ENCODE measurements around the gene TRIM17. TPM values are rescaled to one million over a fixed set of nuclear protein-coding genes. Genes with fewer than 3 reads are reported as not detected.

Gene TRIM17
- total RNA-seq, 1 donor: under 0.01 TPM

GRCh38 chr1:228359613-228360532, 56.8 kb downstream of the TRIM17 start:
- no peak overlapping the region for H3K27ac ChIP-seq (ENCODE audit: low read depth, low read length)
- no peak for DNase-seq (ENCODE audit: insufficient read length, low spot score, missing footprints)
- TF ChIP-seq CTCF (IDR thresholded peaks at IDR 0.05; ENCODE audit: extremely low read depth, low read depth, low read length): no peak
- no peaks in the 10 kb centered on the region for H3K36me3 ChIP-seq (ENCODE audit: insufficient read depth, low read length)
- no peak overlapping the region for H3K4me2 ChIP-seq (ENCODE audit: insufficient read depth, low read length)
- no peaks in the 10 kb centered on the region for H3K4me1 ChIP-seq (ENCODE audit: insufficient read depth, low read length)
- H3K9me3 ChIP-seq (ENCODE audit: low read depth, low read length): no peaks in the 10 kb centered on the region
- H4K20me1 ChIP-seq (ENCODE audit: insufficient read depth, low read length): no peaks in the 10 kb centered on the region
- H3K79me2 ChIP-seq (ENCODE audit: insufficient read depth, low read length): no peaks in the 10 kb centered on the region
- H3K4me3 ChIP-seq (ENCODE audit: insufficient read depth, low read length): no peak overlapping the region
- H3K27me3 ChIP-seq (ENCODE audit: insufficient read depth, low read length): no peaks in the 10 kb centered on the region
- no peak overlapping the region for H2AFZ ChIP-seq (ENCODE audit: low read length)

DNA sequence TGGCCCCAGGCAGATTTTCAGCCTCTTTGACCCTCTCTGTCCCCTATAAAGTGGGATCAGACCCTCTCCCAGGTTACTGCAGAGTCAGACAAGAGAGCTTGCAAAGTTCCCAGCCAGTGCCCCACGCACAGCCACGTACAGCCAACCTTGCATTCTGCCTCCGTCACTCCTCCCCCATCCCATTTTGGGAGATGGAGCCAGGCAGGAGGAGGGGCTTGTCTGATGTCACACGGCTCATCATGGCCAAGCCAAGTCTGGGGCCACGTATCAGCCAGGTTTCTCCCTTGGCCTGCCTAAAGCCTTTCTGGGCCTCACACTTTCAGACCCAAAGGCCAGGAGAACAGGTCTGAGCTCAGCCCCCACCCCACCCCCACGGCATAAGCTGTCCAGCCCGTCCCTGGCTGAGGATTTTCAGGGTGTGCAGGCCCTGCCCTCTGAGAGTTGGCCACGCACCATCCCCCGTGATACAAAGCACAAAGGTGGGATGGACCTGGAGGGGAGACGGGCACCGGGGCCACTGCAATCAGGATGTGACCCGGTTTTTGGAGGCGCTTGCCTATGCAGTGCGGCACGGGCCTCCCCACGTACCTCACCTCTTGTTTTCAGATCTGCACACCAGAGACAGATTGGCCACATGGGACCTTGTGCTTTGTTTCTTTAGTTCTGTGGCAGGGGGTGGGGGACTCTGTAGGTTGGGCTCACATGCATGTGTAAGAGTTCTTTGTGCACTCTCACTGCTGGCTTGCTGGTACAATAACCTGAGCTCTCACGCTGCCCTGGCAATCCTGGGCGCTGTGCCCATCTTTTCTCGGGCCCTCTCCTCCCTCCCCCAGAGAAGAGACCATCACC, 57.7 kb downstream of the TRIM17 start:
- H3K9me3 ChIP-seq (ENCODE audit: low read depth, low read length): no peaks in the 10 kb centered on the region
- H3K27ac ChIP-seq (ENCODE audit: low read depth, low read length): no peak overlapping the region
- TF ChIP-seq CTCF (IDR thresholded peaks at IDR 0.05; ENCODE audit: extremely low read depth, low read depth, low read length): no peak
- H2AFZ ChIP-seq (ENCODE audit: low read length): no peak overlapping the region
- no peak for DNase-seq (ENCODE audit: insufficient read length, low spot score, missing footprints)
- H3K4me2 ChIP-seq (ENCODE audit: insufficient read depth, low read length): no peak overlapping the region
- no peaks in the 10 kb centered on the region for H3K79me2 ChIP-seq (ENCODE audit: insufficient read depth, low read length)
- no peaks in the 10 kb centered on the region for H3K27me3 ChIP-seq (ENCODE audit: insufficient read depth, low read length)
- no peaks in the 10 kb centered on the region for H4K20me1 ChIP-seq (ENCODE audit: insufficient read depth, low read length)
- H3K36me3 ChIP-seq (ENCODE audit: insufficient read depth, low read length): no peaks in the 10 kb centered on the region
- H3K4me3 ChIP-seq (ENCODE audit: insufficient read depth, low read length): no peak overlapping the region
- H3K4me1 ChIP-seq (ENCODE audit: insufficient read depth, low read length): no peaks in the 10 kb centered on the region

- no peak for DNase-seq (ENCODE audit: insufficient read length, low spot score, missing footprints)
- Histone ChIP-seq H3K4me3 (ENCODE audit: insufficient read depth, low read length) (no peak overlapping the region), H4K20me1 (ENCODE audit: insufficient read depth, low read length) (no peaks in the 10 kb centered on the region), H3K27me3 (ENCODE audit: insufficient read depth, low read length) (no peaks in the 10 kb centered on the region), H3K4me2 (ENCODE audit: insufficient read depth, low read length) (no peak overlapping the region), H3K27ac (ENCODE audit: low read depth, low read length) (no peak overlapping the region), H3K36me3 (ENCODE audit: insufficient read depth, low read length) (no peaks in the 10 kb centered on the region), H3K9me3 (ENCODE audit: low read depth, low read length) (no peaks in the 10 kb centered on the region), H3K79me2 (ENCODE audit: insufficient read depth, low read length) (no peaks in the 10 kb centered on the region), H2AFZ (ENCODE audit: low read length) (no peak overlapping the region), H3K4me1 (ENCODE audit: insufficient read depth, low read length) (no peaks in the 10 kb centered on the region)
- no peak for TF ChIP-seq CTCF (IDR thresholded peaks at IDR 0.05; ENCODE audit: extremely low read depth, low read depth, low read length)
Observed at GRCh38 chr1:228358039-228358763, 58.5 kb downstream of the TRIM17 start.

Small RNA genes within 50 kb of the gene (small RNA-seq; reads per million reads assigned to genes)
- gene MIR4666A: not detected

Other genes with a start within 250 kb of the TRIM17 start
- gene OBSCN, start 208.8 kb downstream of the TRIM17 start, total RNA-seq: 2.9 and 3.2 TPM in 2 replicates
- 22.1 and 25.7 TPM in 2 replicates for gene TRIM11, start 10.0 kb downstream of the TRIM17 start, total RNA-seq
- gene RNF187, start 70.5 kb upstream of the TRIM17 start, total RNA-seq: 46.0 and 52.5 TPM in 2 replicates